Ishikawa (cell line): ENCODE results near the gene B3GALT5.

Source experiments
- CEBPB ChIP-seq: IDR thresholded peaks from 2 replicates; pipeline ENCODE4 v1.6.1; 2012
- CREB1 ChIP-seq: IDR thresholded peaks from 2 replicates; pipeline ENCODE4 v1.6.1; 2012; ENCODE audit warnings: low read depth
- EGR1 ChIP-seq: IDR thresholded peaks from 2 replicates; pipeline ENCODE4 v1.6.1; 2012
- EP300 ChIP-seq: IDR thresholded peaks from 2 replicates; pipeline ENCODE4 v1.6.1; 2012; ENCODE audit warnings: borderline replicate concordance
- FOXM1 ChIP-seq: IDR thresholded peaks from 2 replicates; pipeline ENCODE4 v1.6.1; 2012; ENCODE audit warnings: low read depth, borderline replicate concordance
- MAX ChIP-seq: IDR thresholded peaks from 2 replicates; pipeline ENCODE4 v1.6.1; 2012
- NFIC ChIP-seq: IDR thresholded peaks from 2 replicates; pipeline ENCODE4 v1.6.1; 2012
- RAD21 ChIP-seq: IDR thresholded peaks from 2 replicates; pipeline ENCODE4 v1.6.1; 2012; ENCODE audit warnings: low read depth
- REST ChIP-seq: IDR thresholded peaks from 2 replicates; pipeline ENCODE4 v1.6.1; 2012; ENCODE audit warnings: low read depth, mild to moderate bottlenecking
- TAF1 ChIP-seq: IDR thresholded peaks from 2 replicates; pipeline ENCODE4 v1.6.1; 2012; ENCODE audit warnings: low read depth, mild to moderate bottlenecking
- TCF12 ChIP-seq: IDR thresholded peaks from 2 replicates; pipeline ENCODE4 v1.6.1; 2012; ENCODE audit warnings: low read depth
- TEAD4 ChIP-seq: IDR thresholded peaks from 2 replicates; pipeline ENCODE4 v1.6.1; 2012
- USF1 ChIP-seq: IDR thresholded peaks from 2 replicates; pipeline ENCODE4 v1.6.1; 2012
- YY1 ChIP-seq: IDR thresholded peaks from 2 replicates; pipeline ENCODE4 v1.6.1; 2012; ENCODE audit warnings: low read depth
- ZBTB7A ChIP-seq: IDR thresholded peaks from 2 replicates; pipeline ENCODE4 v1.6.1; 2012; ENCODE audit warnings: low read depth

B3GALT5 gene

GRCh38 chr21:39705849-39706248 lies 93.1 kb downstream of the B3GALT5 start:
- TF ChIP-seq TEAD4 (no peak), TAF1 (no peak), EP300 (no peak)

GRCh38 chr21:39707316-39707715 lies 94.6 kb downstream of the B3GALT5 start:
- no peak for TF ChIP-seq REST

- TF ChIP-seq TEAD4 (no peak), EGR1 (no peak), CEBPB (no peak), YY1 (no peak), NFIC (no peak)
These were observed 98.1 kb downstream of the B3GALT5 start for GRCh38 chr21:39710866-39711265.

GRCh38 chr21:39712273-39712672 lies 99.5 kb downstream of the B3GALT5 start:
- no peak for TF ChIP-seq RAD21
- TF ChIP-seq REST, result no peak
- TF ChIP-seq TAF1, result no peak
- no peak for TF ChIP-seq TEAD4
- TF ChIP-seq YY1, result no peak
- no peak for TF ChIP-seq ZBTB7A
- TF ChIP-seq MAX, result no peak
- no peak for TF ChIP-seq USF1
- no peak for TF ChIP-seq TCF12
- TF ChIP-seq EGR1, result no peak
- TF ChIP-seq CREB1, result no peak
- TF ChIP-seq FOXM1, result no peak
- no peak for TF ChIP-seq EP300
- no peak for TF ChIP-seq CEBPB

- no peak for TF ChIP-seq YY1
- no peak for TF ChIP-seq ZBTB7A
- no peak for TF ChIP-seq EP300
- no peak for TF ChIP-seq RAD21
- TF ChIP-seq TCF12, result no peak
- no peak for TF ChIP-seq USF1
- no peak for TF ChIP-seq EGR1
- TF ChIP-seq CREB1, result no peak
- no peak for TF ChIP-seq FOXM1
- no peak for TF ChIP-seq TEAD4
- no peak for TF ChIP-seq REST
- no peak for TF ChIP-seq MAX
- TF ChIP-seq TAF1, result no peak
- TF ChIP-seq CEBPB, result no peak
- no peak for TF ChIP-seq NFIC
These were observed 100.2 kb downstream of the B3GALT5 start for GRCh38 chr21:39712976-39713375.

- TF ChIP-seq USF1 (no peak), NFIC (no peak), YY1 (no peak), TCF12 (no peak), REST (no peak), MAX (no peak), RAD21 (no peak), FOXM1 (no peak), CREB1 (no peak), CEBPB (no peak), EP300 (no peak), TAF1 (no peak), ZBTB7A (no peak), TEAD4 (no peak), EGR1 (no peak)
These were observed 101.2 kb downstream of the B3GALT5 start for GRCh38 chr21:39713905-39714304.
